DMS79 treated with DMSO at 0.1 percent for 48 hours (cell line): ENCODE results near the gene GATA6.

Source experiments
- DNase-seq: peaks from one replicate; lab custom pipeline; 2025; lab: John Stamatoyannopoulos, UW

The GATA6 gene

DNA sequence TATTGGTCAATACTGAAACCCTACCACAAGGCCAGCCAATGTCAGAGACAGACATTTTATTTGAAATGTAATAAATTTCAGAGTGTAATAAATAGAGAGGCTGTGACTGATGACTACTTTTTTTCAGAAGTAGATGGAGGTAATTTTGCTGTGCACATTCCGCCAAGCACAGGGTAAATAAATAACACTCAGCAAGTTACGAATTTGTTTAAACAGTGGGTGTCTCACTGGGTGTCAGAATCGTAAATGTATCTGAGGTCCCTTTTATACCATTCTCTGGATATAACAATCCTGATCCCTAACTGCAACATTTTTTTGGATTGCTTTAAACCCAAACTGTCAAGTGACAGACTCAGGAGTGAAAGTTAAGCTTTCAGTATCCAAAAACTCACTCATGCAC lies 74.1 kb downstream of the GATA6 start:
- DNase-seq = no peak

DNA sequence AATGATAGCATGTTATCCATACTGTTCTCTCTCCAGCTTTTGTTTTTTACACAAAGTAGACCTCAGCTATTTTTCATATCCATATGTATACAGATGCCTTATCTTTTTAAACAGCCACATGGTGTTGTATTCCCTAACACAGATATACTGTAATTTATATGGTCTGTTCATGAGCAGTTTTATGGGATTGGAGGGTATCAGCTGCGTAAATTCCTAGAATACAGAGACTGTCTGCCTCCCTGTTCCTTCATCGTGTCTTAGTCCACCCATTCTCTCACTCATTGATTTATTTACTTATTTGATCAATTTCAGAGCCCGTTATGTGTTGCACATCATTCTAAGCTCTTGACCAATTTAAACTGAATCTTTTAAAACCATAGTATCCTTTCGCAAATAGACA lies 80.6 kb downstream of the GATA6 start:
- no peak for DNase-seq

DNA sequence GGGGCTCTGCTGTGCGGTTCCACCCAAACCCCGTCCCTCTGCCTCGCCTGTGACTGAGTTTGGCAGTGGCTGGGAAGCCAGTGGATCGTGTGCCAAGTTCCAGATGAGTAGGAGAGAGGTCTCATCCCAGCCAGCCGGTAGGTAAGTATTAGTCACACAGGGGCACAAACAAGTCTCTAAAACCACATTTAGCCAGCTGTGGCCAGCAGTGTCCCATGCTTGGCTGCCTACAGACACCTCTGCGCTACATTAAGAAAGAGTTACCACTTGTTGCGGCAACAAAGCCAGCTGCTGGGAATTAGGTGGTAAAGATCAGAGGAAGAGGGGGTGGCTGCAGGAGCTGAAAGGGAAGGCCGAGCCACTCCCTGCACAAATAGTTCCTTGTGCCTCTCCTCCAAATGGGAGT lies 81.2 kb downstream of the GATA6 start:
- DNase-seq = no peak
